Measurements from ENCODE around the gene KRTAP19-8.

DNA sequence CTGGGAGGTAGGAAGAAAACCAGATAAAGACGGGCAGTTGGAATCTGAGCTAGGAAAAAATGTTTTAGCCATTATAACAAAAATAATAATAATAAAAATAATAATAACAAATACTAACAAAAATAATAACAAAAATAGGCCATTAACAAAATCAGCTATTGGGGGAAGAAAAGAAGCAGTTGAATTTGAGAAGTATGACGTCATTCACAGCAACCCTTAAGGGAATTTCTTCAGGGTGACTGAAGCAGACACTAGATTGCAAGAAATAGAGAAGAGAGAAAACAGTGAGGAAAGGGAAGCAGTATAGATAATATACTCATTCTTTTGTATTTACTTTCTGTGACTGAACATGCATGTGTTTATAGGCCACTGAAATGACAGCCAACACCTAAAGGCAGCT, 20.0 kb downstream of the KRTAP19-8 start:
- TF ChIP-seq, protein P1, sequence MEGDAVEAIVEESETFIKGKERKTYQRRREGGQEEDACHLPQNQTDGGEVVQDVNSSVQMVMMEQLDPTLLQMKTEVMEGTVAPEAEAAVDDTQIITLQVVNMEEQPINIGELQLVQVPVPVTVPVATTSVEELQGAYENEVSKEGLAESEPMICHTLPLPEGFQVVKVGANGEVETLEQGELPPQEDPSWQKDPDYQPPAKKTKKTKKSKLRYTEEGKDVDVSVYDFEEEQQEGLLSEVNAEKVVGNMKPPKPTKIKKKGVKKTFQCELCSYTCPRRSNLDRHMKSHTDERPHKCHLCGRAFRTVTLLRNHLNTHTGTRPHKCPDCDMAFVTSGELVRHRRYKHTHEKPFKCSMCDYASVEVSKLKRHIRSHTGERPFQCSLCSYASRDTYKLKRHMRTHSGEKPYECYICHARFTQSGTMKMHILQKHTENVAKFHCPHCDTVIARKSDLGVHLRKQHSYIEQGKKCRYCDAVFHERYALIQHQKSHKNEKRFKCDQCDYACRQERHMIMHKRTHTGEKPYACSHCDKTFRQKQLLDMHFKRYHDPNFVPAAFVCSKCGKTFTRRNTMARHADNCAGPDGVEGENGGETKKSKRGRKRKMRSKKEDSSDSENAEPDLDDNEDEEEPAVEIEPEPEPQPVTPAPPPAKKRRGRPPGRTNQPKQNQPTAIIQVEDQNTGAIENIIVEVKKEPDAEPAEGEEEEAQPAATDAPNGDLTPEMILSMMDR (IDR thresholded peaks at IDR 0.05): no peak
- TF ChIP-seq MYC (IDR thresholded peaks at IDR 0.05; ENCODE audit: borderline replicate concordance, low read length): no peak
- TF ChIP-seq JUN (IDR thresholded peaks at IDR 0.05): no peak
- TF ChIP-seq, protein P2, sequence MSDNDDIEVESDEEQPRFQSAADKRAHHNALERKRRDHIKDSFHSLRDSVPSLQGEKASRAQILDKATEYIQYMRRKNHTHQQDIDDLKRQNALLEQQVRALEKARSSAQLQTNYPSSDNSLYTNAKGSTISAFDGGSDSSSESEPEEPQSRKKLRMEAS (IDR thresholded peaks at IDR 0.05): no peak
- TF ChIP-seq POLR2A (IDR thresholded peaks at IDR 0.05; ENCODE audit: low read length): no peak
- no peak for TF ChIP-seq HOXA7 (CRISPR knock-in tag; IDR thresholded peaks at IDR 0.05)
